ENCODE measurements around the gene GDF9.
A peak's percentile ranks its signal among the peaks of the same experiment; 100 is the strongest.

GDF9 gene

DNA sequence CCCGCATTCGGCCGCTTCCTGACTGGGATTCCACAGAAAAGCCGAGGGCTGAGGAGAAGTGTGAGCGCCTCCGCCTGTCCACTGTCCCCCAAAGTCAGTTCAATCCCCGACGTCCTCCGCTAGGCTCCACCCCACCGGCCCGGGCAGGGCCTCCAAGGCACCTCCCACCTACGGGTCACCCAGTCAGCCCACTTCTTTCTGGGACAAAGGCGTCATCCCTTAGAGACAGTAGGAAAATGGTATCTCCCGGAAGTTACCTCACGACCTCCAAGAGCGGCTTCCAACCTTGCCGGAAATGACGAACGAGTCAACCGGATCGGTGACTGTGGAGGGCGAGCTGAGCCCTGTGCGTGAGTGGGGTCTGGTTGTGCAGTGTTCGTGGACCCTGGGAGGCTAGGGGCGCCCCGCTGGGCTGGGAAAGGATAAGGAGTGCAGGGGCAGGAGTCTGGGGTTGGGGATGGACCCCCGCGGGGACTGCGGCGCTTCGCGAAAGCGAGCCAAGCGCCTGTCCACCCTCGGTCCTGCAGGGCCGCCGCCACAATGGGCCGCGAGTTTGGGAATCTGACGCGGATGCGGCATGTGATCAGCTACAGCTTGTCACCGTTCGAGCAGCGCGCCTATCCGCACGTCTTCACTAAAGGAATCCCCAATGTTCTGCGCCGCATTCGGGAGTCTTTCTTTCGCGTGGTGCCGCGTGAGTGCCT, at the start of gene GDF9, which contains the start of gene UQCRQ:
GDF9 (minus strand) TSS at position 128 of the 704 bp plus-strand sequence. CDS start 1,936 bp downstream, outside the sequence.
UQCRQ (plus strand) TSS at position 301 of the 704 bp plus-strand sequence; CDS start at position 541, 240 bp downstream.
- peak; percentile 100 for DNase-seq (ENCODE audit: low read depth)

GRCh38 chr5:132915681-132916080, 49.4 kb upstream of the GDF9 start:
- no peak for DNase-seq (ENCODE audit: low read depth)

DNA sequence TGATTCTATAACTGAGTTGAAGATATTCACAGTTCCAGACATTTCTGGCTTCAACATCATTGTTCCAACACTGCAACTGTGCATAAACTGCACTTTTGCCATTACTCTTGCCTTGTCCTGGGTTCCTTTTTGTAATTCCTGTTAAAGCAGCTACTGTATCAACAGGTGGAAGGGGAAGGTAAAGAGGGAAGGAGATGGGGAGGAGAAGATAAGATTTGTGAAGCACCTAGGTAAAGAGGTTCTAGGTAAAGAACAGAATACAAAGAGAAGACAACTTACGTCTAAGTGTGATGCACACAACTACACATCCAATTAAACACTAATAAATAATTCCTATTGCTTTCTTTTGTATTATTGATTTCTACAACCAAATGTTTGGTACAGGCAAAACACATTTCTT, 43.4 kb upstream of the GDF9 start:
- DNase-seq (ENCODE audit: low read depth): no peak

DNA sequence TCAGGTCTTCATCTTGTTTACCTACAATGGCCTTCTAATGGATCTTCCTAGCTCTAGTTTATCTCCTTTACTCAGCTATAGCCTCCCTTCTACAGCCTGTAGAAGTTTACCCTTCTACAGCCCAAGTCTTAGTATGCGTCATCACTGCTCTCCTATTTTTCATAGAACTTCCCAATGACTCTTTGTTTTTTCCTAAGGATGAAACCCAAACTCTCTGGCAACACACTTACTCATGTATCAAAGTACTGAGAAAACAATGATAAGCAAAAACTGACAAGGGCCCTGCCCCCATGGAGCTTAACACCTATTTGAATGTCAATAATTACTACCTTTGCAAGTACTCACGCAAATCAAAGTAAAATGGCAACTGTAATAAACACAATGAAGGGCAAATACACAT, 40.9 kb upstream of the GDF9 start:
- DNase-seq (ENCODE audit: low read depth): no peak

DNA sequence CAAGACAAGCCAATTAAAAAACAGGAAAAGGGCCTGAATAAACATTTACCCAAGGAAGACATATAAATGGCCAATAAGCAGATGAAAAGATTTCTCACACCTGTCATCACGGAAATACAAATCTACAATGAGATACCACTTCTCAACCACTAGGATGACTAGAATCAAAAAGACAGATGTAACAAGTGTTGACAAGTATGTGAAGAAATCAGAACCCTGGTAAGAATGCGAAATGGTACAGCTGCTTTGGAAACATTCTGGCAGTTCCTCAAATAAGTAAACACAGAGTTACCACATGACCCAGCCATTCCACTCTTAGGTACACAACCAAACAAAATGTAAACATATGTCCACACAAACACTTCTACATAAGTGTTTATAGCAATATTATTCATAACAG, 39.7 kb upstream of the GDF9 start:
- peak; percentile 82 for DNase-seq (ENCODE audit: low read depth)

DNA sequence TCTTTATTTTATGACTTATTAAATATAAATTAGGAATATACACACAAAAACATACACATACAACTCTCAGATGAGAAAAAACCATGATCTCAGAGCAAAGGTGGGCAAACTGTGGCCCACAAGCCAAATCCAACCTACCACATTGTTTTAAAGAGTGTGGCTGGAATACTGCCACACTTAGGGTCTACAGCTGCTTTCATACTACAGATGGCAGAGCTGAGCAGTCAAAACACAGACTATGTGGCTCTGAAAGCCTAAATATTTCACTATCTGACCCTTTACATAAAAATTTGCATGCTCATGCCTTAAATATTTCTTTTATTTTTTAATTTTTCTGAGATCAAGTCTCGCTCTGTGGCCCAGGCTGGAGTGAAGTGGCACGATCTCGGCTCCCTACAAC, 35.5 kb upstream of the GDF9 start:
- no peak for DNase-seq (ENCODE audit: low read depth)

GRCh38 chr5:132901036-132901435, 34.8 kb upstream of the GDF9 start:
- DNase-seq (ENCODE audit: low read depth): no peak

- no peak for DNase-seq (ENCODE audit: low read depth)
Observed at GRCh38 chr5:132898094-132898493, 31.8 kb upstream of the GDF9 start.

GRCh38 chr5:132896685-132897084, 30.4 kb upstream of the GDF9 start:
- DNase-seq (ENCODE audit: low read depth): no peak

DNA sequence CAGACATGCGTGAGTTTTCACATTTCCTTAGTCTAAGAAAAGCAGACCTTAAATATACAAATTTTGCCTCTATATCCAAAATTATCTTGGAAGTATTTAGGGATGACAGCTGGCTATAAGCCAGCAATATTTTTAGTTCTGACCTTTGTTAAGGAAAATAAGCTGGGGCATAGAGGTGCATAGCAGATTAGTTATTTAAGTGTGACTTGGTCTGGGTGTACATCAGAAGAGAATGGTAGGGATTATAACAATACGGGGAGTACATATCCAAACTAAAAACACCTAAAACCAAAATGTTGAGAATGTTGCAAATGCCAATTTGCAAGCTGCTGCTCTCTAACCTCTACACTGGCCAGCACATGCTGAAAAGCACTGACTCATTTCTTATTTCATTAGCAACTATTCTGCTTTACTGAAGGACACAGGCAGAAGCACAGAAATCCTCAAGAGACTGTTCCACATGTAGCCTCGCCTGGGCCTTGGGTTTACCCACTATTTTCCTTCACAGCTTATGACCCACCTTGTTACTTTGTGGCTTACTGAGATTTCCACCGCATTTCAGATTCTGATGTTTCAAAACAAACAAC, 29.5 kb upstream of the GDF9 start:
- DNase-seq (ENCODE audit: low read depth): peak; percentile 8

DNA sequence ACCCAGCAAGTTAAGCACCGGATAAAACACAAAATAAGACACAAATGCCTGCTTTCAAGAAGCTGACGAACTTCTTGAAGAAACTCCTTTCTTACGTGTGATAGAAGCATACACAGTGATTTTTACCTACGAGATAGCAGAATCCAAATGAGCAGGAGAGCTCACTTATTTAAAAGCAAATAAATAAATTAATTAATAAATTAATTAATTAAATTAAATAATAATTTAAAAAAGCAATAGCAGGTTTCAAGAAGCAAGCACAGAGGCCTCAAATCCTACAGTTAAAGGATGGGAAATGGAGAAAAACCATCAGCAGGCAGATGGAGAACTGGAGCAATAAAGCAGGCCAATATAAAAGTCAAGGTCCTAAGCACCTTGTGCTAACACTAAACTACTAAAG, 24.5 kb upstream of the GDF9 start:
- no peak for DNase-seq (ENCODE audit: low read depth)

DNA sequence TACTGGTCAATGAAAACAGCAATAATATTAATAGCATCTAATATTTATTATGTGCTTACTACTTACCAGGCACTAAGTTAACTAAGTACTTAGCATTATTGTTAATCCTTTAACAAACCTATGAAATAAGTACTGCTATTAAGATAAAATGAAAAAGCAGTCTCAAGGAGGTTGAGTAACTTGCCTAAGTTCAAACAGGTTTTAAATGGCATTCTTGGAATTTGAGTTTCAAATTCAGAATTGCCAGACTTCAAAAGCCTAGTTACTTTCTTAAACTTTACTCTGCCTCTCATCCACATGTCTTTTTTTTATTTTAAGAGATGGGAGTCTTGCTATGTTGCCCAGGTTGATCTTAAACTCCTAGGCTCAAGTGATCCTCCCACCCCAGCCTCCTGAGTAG, 23.2 kb upstream of the GDF9 start:
- no peak for DNase-seq (ENCODE audit: low read depth)

GRCh38 chr5:132887283-132887682, 21.0 kb upstream of the GDF9 start:
- DNase-seq (ENCODE audit: low read depth): no peak

- DNase-seq (ENCODE audit: low read depth): no peak
Observed at GRCh38 chr5:132886064-132886823, 20.0 kb upstream of the GDF9 start.

DNA sequence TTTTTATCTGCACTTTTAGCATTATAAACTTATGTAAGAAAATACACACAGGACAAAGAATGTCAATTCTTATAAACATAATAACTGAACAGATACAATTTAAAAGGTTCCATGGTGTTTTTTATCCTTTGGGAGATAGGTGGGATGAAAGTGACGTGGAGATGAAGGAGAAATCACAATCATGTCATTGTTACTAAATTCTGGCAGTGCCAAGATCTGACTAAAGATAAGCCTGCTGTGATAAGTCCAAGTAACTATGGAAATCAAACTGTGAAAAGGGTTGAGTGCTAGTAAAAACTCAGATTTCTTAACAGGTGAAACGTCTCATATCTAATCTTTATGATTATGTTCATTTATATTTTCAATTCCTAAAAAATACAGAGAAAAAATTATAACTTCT, 18.3 kb upstream of the GDF9 start:
- DNase-seq (ENCODE audit: low read depth): no peak

DNA sequence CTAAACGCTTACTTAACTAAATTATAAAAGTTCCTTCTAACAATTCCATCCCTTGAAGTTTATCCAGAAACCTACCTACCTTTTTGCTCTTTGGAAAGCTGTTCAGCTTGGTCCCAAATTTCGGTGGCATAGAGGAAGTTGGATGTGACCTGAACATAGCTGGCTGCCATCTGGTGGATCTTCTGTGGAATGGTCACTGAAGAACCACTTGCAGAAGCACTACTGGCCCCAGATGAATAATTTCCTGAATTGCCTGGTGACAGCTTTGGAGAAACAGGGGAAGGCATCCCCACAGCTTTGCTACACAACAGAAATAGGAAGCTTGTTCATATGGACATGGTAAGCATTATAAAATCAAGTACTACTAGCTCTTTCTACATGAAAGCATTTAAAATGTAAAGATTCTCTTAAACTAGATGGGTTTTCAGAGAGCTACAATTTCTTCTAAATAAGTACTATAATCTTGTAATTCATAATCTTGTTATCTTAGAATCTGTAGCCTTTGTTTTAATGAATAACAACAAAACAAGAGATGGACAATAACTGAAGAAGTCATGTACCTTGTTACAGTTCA, 17.1 kb upstream of the GDF9 start:
- peak; percentile 71 for DNase-seq (ENCODE audit: low read depth)

DNA sequence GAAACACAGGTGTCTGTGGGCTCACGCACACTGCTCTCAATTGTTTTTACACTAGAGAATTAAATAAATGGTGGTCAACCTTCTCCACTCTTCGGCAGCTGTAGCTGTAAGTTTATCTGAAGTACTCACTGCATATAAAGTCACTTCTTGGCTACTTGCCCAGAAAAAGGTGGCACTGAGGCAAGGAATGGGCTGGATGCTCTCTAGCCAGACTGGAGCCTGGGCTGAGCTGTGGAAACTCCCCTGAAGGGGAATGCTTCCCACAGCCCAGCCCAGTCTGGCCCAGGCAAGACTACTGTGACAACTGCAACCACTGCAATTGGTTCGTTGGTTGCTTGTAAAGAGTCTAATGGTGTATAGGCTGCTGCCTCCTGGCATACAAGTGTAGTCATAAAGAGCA, 11.7 kb upstream of the GDF9 start:
- DNase-seq (ENCODE audit: low read depth): peak; percentile 13

DNA sequence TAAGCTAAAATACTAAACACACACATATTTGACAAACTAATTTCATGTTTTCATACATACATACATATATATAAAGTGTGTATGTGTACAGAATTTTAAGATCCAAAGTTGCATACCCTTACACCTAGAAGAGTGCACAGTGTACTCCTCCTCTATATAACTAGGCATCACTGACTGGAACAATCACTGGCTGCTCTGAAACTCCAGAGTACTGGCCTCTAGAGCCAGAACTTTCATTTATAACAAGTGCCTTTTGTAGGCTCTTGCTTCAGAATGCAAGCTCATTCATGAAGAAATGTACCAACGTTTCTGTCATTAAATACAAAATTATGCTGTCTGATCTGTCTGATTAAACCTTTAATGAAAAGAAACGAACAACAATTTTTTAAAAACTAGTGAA, 11.2 kb upstream of the GDF9 start:
- no peak for DNase-seq (ENCODE audit: low read depth)

DNA sequence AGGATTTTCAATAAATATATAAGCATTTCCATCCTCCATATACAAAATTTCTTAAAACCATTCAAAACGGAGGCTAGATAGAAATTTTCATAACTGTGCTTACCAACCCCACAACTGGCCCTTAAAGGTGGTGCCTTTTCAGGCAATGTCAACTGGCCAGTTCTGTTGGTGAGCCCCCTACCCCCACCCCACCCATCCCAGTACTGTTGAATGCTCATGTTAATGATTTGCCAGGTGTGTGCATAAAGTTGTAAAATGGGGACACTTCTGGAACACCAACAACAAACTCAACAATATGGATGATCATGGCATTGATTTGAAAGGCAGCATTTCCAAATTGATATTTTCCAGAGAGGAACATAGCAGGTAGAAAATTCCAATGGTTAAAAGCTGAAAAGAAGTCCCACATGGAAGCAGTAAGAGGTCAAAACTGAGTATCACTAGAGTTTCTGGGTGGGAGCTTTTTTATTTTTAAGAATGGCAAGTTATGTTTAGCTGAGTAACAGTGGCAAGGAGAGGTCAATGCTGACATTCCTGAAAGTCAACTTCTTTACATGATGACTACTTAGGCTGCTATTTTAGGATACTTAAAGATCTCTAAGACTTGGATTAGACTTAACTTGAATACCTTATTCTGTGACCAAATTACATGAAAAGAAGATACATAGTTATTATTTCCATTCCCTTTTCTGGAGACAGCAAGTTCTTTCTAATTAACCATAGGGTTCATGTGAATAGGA, 9.9 kb upstream of the GDF9 start:
- no peak for DNase-seq (ENCODE audit: low read depth)

GRCh38 chr5:132873930-132874271, 7.6 kb upstream of the GDF9 start:
- no peak for DNase-seq (ENCODE audit: low read depth)

GRCh38 chr5:132873119-132873929, 7.1 kb upstream of the GDF9 start, which contains the start of gene LEAP2:
TSS of gene LEAP2 (plus strand) at chr5:132873668. CDS start at chr5:132873695, 27 bp downstream.
- DNase-seq (ENCODE audit: low read depth): no peak

Data from fibroblast of gingiva (primary cell).